Fibroblast of the aortic adventitia (primary cell): ENCODE measurements around the gene MICAL3. TPM values are rescaled to one million over a fixed set of nuclear protein-coding genes. Genes with fewer than 3 reads are reported as not detected.

Source experiments
- DNase-seq: peaks from one replicate; pipeline ENCODE4 v3.0.0-alpha.2; 2010; ENCODE audit warnings: low read depth
- H3K4me3 ChIP-seq: 2 replicates; pipeline ENCODE4 v1.5.1; 2011; ENCODE audit warnings: low read depth, mild to moderate bottlenecking, control low read depth, low read length, moderate library complexity
- total RNA-seq: library from RNA; depleted of rRNA; stranded (reverse); fragments of >200 nt; gene quantifications from 2 replicates; pipeline ENCODE4 v1.2.3, GENCODE V29; 2012; ENCODE audit warnings: low replicate concordance
- TF ChIP-seq, protein P1 (sequence below): IDR thresholded peaks from 2 replicates; pipeline ENCODE4 v1.5.1; 2011; ENCODE audit warnings: mild to moderate bottlenecking, low read length, control low read depth, inconsistent platforms; ENCODE audit not compliant: insufficient read depth

Gene MICAL3
- total RNA-seq, 1 donor: 18.8 TPM

DNA sequence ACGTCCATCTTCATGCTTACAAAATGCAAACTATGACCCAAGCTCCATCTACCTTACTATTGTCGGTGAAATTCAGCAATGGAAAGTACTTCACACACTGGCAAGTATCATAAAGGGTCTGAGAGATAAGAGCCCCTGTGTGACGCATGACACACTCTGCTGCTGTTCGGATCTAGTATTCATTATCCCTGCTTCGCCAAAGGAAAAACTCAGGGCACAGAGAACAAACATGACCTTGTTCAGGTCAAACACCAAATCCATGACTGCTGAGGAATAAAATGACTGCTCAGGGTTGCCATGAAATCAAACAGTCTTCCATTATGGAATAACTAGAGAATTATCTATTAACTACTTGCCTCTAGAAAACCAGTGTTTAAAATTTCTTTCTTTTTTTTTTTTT is 73.0 kb downstream of the MICAL3 start:
- no peak for DNase-seq
- TF ChIP-seq, protein P1, sequence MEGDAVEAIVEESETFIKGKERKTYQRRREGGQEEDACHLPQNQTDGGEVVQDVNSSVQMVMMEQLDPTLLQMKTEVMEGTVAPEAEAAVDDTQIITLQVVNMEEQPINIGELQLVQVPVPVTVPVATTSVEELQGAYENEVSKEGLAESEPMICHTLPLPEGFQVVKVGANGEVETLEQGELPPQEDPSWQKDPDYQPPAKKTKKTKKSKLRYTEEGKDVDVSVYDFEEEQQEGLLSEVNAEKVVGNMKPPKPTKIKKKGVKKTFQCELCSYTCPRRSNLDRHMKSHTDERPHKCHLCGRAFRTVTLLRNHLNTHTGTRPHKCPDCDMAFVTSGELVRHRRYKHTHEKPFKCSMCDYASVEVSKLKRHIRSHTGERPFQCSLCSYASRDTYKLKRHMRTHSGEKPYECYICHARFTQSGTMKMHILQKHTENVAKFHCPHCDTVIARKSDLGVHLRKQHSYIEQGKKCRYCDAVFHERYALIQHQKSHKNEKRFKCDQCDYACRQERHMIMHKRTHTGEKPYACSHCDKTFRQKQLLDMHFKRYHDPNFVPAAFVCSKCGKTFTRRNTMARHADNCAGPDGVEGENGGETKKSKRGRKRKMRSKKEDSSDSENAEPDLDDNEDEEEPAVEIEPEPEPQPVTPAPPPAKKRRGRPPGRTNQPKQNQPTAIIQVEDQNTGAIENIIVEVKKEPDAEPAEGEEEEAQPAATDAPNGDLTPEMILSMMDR: no peak
- no peak overlapping the region for H3K4me3 ChIP-seq

DNA sequence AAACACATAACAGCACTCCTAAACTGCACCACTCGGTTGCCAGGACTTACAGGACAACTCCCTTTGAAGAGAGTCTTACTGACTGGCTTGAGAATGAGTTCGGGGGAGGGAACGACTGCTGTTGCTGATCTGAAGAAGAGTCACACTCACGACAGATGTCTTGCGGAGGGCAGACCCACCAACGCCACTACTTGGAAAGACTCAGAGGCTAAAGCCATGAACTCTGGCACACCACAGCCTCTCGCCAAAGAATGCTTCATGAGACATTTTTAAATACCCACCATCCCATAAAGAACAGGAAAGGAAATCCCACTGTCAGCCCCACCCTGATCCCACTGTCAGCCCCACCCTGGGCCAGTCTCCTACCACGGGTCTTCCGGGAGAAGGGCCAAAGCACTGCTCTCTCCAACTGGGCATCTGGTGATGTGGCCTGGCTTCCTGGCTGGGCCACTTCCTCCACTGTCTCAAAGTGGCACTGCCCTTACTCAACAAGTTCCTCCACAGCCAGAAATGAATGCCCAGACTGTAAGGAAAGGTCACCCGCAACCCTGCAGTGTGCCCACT is 73.6 kb downstream of the MICAL3 start:
- no peak for DNase-seq
- no peak overlapping the region for H3K4me3 ChIP-seq
- TF ChIP-seq, protein P1: no peak

DNA sequence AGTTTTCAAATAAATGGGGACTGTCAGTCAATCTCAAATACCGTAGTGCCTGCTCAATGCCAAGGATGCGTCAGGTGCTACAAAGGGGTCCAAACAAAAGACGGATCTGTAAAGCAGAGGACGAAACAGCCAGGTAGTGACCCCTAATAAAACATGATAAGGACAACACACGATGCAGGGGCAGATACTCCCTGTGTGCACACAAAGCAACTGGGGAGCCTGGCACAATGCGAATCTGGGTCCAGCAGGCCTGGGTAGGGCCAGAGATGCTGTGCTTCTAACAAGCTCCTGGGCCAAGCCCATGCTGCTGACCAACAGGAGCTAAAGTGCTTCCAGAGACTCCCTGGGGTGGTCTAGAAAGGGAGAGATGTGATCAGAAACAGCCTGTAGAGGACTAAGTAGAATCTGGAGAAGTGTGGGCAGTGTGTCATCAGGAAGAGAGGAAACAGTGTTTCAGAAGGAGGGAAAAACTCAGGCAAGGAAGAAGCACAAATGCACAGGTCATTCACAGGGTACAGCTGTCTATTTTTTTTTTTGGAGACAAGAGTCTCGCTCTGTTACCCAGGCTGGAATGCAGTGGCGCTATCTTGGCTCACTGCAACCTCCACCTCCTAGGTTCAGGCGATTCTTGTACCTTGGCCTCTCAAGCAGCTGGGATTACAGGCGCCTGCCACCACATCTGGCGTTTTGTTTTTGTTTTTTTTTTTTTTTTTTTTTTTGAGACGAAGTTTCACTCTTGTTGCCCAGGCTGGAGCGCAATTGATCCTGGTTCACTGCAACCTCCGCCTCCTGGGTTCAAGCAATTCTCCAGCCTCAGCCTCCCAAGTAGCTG is 74.5 kb downstream of the MICAL3 start:
- TF ChIP-seq, protein P1: no peak

DNA sequence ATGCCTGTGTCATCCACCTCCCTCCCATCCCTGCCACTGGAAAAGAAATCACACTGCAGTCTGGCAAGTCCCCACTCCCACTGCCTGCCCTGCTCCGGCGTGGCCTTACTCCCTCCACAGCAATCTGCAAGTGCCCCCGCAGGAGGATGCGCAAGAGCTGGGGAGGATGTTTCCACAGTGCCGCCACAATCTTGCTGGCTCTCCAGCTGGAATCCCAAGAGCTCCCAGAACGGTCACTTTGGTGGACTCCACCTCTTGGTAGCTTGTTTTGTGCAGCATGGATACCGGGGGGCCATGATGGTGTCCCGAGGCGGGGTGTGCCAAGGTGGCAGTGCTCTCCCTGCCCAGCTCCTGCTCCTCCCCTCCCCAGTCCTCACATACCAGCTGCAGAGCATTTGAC is 76.3 kb downstream of the MICAL3 start:
- TF ChIP-seq, protein P1: no peak
- DNase-seq: no peak
- no peak overlapping the region for H3K4me3 ChIP-seq

More for the DNA sequence above, 74.5 kb downstream of the MICAL3 start:
- H3K4me3 ChIP-seq: no peak overlapping the region
- DNase-seq: no peak

DNA sequence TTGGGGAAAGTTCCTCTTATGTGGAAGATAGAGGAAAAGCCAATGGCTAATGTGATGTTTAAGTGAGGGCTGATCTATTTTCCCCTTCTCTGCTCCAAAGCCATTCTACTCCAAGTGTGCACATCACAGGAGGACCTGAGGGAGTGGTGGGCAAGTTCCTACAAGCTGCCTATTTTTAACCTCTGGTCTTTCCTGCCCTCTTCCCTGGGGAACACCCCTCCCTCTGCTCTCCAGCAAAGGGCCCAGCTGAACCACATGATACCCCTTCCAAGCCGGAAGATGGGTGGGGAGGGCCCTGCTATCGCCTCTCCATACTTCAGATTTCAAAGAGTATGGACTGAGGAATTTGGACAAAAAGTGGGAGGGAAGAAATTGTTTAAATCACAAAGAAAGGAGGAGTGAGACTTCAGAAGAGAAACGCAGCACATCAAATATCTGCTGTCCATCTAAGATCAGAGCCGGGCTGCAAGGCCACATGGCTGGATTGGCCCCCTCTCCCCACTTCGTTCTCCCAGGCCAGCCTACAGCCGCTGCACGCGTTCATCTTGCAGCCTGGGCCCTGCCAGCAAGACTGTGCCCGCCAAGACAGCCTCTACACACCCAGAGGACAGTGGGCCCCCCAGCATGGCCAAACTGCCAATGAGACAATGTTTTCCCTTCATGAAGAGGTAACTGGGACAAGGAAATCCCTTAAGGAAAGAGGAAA is 77.5 kb downstream of the MICAL3 start:
- TF ChIP-seq, protein P1: no peak
- no peak for DNase-seq
- H3K4me3 ChIP-seq: no peak overlapping the region

DNA sequence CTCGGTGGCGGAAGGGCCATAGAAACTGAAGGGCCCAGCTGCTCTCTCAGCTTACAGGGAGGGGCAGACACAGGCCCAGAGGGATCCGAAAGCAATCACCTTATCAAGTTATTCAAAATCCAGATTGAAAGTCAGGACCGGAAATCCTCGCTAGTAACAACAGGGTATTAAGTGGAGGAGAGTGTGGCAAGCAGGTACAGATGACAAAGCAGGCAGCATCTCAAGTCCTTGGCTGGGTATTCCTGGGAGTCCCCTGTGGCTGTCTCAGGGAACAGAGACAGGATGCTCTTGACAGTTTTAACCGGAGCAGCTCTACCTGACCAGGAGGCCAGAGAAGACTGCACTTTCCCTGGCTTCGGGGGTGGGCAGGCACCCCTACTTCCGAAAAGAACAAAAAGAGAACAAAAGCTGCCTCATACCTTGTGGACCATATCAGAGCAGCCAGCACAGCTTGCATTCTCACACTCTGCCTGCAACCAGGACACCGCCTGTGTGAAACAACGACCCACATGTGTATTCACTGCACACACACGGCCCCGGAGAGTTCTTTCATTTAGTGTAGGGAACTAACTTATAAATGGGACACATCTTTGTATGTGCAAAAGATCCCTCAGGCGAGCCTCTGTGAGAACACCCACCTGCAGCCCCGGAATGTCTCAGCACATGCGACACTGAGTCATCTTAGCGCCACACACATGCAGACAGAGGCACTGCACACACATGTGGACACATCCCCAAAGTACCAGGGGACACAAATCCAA is 78.3 kb downstream of the MICAL3 start:
- TF ChIP-seq, protein P1: no peak
- no peak overlapping the region for H3K4me3 ChIP-seq
- DNase-seq: no peak
